Heart left ventricle (tissue), 16 donors: ENCODE measurements around the gene HTT. TPM values are rescaled to one million over a fixed set of nuclear protein-coding genes. Genes with fewer than 3 reads are reported as not detected.

Experiments used
- ATAC-seq, 4 donors: fragments of 200-7000 bp; cut with Tn5 transposase; one replicate each; pipeline ENCODE4 v1.9.1; 2020 to 2022; ENCODE audit warnings: moderate library complexity in 4 of 4, mild to moderate bottlenecking in 3 of 4, moderate number of reproducible peaks in 1 of 4
- DNase-seq, 5 donors: peaks; one replicate each; pipeline ENCODE4 v3.0.0-alpha.2; 2020
- H3K27ac ChIP-seq, 12 donors: fragments of 200-600 bp; sonication (generic) in 4 of 12; one replicate each; pipeline versions ENCODE4 v1.5.0 to v1.8.0; 2016 to 2022; ENCODE audit warnings: mild to moderate bottlenecking in 2 of 12
- H3K27me3 ChIP-seq, 9 donors: fragments of 200-600 bp; sonication (generic) in 2 of 9; one replicate each; pipeline versions ENCODE4 v1.5.1 to v1.8.0; 2016 to 2022; ENCODE audit warnings: mild to moderate bottlenecking in 3 of 9
- H3K36me3 ChIP-seq, 9 donors: fragments of 200-600 bp; sonication (generic) in 2 of 9; one replicate each; pipeline versions ENCODE4 v1.5.0 to v1.8.0; 2018 to 2022; ENCODE audit warnings: mild to moderate bottlenecking in 2 of 9
- H3K4me1 ChIP-seq, 12 donors: fragments of 200-600 bp; sonication (generic) in 4 of 12; one replicate each; pipeline versions ENCODE4 v1.5.0 to v1.8.0; 2016 to 2022; ENCODE audit warnings: mild to moderate bottlenecking in 3 of 12
- H3K4me3 ChIP-seq, 12 donors: fragments of 200-600 bp; sonication (generic) in 4 of 12; one replicate each; pipeline versions ENCODE4 v1.5.0 to v1.8.0; 2017 to 2022; ENCODE audit warnings: mild to moderate bottlenecking in 9 of 12, moderate library complexity in 4 of 12
- H3K9me3 ChIP-seq, 12 donors: fragments of 200-600 bp; sonication (generic) in 4 of 12; one replicate each; pipeline versions ENCODE4 v1.5.0 to v1.8.0; 2016 to 2022; ENCODE audit warnings: mild to moderate bottlenecking in 1 of 12
- POLR2A ChIP-seq, 2 donors: fragments of 450-650 bp; IDR thresholded peaks; one replicate each; pipeline ENCODE4 v1.6.1; 2017; ENCODE audit warnings: antibody characterized with exemption in 2 of 2, mild to moderate bottlenecking in 2 of 2, moderate library complexity in 2 of 2
- WGBS, 4 donors: extraction: QIAGEN DNeasy Blood & Tissue Kit in 2 of 4; methylation state at CpG; one replicate each; pipeline versions ENCODE4 v1.1.5 to v1.1.7; 2013 to 2018; 5-methylcytosine and 5-hydroxymethylcytosine counted together
- intact Hi-C, 10 donors: fragments of 100-400 bp; cut with DNase I; formaldehyde crosslinking; loops; one replicate each; pipeline versions ENCODE4 v1.11.1 to v1.14.2; 2022
- polyA plus RNA-seq, 2 donors: library from polyadenylated mRNA; stranded (reverse); fragments of 200-250 nt; gene quantifications; one replicate each; pipeline ENCODE4 v1.2.3, GENCODE V29; 2013
- total RNA-seq, 9 donors: library from RNA; depleted of rRNA in 2 of 9; stranded (reverse); fragments of >200 nt in 2 of 9; fragmentation: NEBNext Ultra II Directional in 3 of 9; extraction: Animal tissue kit (Norgen Biotek cat#: 25700) in 3 of 9; gene quantifications; one replicate each; pipeline versions ENCODE4 v1.1.0 to v1.2.4, GENCODE V29; 2016 to 2023
- TF ChIP-seq, protein P1 (sequence below), 12 donors: fragments of 200-600 bp; sonication (generic) in 4 of 12; IDR thresholded peaks; one replicate each; pipeline versions ENCODE4 v1.5.0 to v1.8.0; 2018 to 2022; ENCODE audit warnings: antibody characterized with exemption in 12 of 12, mild to moderate bottlenecking in 5 of 12
- donor health status: ischemic (EF 13 %, LVEDD 7.1; RV severe dilation, severe dysfunction).
- donor health status: healthy with polysubstance abuse.
- donor health status: DM: no; HTN: yes; CAD: no.
- donor health status: DM: no; HTN: no; CAD: no.
- donor health status: ischemic (EF 25% LVEDD 6.9; RV normal size, moderate dysfunction).
- donor health status: ischemic (EF 25% LVEDD 5.7; RV mildly dilated, moderate dysfunction).
- donor health status: healthy.
- donor health status: DM: yes; HTN: yes; CAD: no.
- donor health status: ischemic (EF 35%, LVEDD 5.7; RV mildly dilated, moderate dysfunction).
- donor health status: nonischemic (EF 11% LVEDD 7.7; RV severe dilation, severe dysfunction).
- donor health status: DM: yes; HTN: yes; CAD: no.
- donor health status: PGD.
- donor health status: ischemic (EF 29% LVEDD 5.4; RV normal size, mild dysfunction).
- donor health status: nonischemic (EF 23%, LVEDD 6.1; RV moderate dilation, normal function).

The HTT gene
- total and polyA plus RNA-seq, 11 donors, result 13.9 to 122 (median 25.1) TPM

DNA sequence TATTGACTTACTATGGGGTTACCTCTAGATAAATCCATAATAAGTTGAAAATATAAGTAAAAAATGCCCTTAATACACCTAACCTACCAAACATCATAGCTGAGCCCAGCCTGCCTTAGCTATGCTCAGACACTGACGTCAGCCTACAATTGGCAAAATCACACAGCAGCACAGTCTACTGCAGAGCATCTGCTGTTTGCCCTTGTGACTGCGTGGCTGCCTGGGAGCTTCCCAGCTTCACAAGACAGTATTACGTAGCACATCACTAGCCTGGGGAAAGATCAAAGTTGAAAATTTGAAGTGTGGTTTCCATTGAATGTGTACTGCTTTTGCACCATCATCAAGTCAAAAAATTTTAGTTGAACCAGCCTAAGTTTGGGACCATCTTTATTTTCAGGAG lies 8.9 kb upstream of the HTT start:
- no peaks in the 10 kb centered on the region for H3K9me3 ChIP-seq
- intact Hi-C loops, result no loop called here
- H3K27ac ChIP-seq, result no peak overlapping the region
- no peak for DNase-seq
- 87 to 98% (median 94%) methylated on average over 3 of the region's 3 CpGs for WGBS, 4 donors
- no peaks in the 10 kb centered on the region for H3K27me3 ChIP-seq
- H3K4me3 ChIP-seq, result no peak overlapping the region
- TF ChIP-seq POLR2A (IDR thresholded peaks at IDR 0.05), result no peak
- TF ChIP-seq, protein P1, sequence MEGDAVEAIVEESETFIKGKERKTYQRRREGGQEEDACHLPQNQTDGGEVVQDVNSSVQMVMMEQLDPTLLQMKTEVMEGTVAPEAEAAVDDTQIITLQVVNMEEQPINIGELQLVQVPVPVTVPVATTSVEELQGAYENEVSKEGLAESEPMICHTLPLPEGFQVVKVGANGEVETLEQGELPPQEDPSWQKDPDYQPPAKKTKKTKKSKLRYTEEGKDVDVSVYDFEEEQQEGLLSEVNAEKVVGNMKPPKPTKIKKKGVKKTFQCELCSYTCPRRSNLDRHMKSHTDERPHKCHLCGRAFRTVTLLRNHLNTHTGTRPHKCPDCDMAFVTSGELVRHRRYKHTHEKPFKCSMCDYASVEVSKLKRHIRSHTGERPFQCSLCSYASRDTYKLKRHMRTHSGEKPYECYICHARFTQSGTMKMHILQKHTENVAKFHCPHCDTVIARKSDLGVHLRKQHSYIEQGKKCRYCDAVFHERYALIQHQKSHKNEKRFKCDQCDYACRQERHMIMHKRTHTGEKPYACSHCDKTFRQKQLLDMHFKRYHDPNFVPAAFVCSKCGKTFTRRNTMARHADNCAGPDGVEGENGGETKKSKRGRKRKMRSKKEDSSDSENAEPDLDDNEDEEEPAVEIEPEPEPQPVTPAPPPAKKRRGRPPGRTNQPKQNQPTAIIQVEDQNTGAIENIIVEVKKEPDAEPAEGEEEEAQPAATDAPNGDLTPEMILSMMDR (IDR thresholded peaks at IDR 0.05), result no peak
- H3K4me1 ChIP-seq, result peaks cover 0 to 4% (median 0%) of the 10 kb centered on the region in 12 donors
- no peaks in the 10 kb centered on the region for H3K36me3 ChIP-seq
- no peak for ATAC-seq

DNA sequence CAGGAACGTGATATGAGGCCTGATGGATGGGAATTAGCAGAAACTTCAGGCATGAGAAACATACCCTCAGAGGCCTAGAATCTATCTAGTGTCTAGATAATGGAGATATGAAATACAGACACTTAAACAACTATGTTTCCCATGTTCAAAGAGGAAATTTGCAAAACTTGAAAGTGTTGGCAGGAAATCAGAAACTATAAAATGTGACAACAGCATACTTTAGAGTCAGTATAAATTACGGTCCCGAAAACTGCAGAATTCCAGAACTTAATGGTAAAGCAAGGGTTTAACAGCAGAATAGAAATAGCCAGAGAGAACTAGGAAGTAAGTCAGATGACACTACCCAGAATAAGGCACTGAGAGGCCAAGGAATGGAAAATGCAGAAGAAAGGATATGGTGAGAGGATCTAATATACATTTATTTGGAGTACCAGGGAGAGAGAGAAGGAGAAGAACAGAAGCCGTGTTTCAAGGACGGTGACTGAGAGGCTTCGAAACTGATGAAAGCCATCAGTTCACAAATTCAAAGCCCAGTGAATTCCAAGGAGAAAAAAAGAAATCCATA lies 7.6 kb upstream of the HTT start:
- Histone ChIP-seq H3K27me3 (no peaks in the 10 kb centered on the region), H3K36me3 (no peaks in the 10 kb centered on the region), H3K4me1 (peaks cover 0 to 4% (median 0%) of the 10 kb centered on the region in 12 donors), H3K4me3 (no peak overlapping the region), H3K9me3 (no peaks in the 10 kb centered on the region), H3K27ac (no peak overlapping the region)
- TF ChIP-seq, protein P1 (IDR thresholded peaks at IDR 0.05), result no peak
- TF ChIP-seq POLR2A (IDR thresholded peaks at IDR 0.05), result no peak
- ATAC-seq (no peak), DNase-seq (no peak)
- WGBS, 4 donors, result 91 to 95% (median 93%) methylated on average over 6 of the region's 6 CpGs
- intact Hi-C loops, result no loop called here

DNA sequence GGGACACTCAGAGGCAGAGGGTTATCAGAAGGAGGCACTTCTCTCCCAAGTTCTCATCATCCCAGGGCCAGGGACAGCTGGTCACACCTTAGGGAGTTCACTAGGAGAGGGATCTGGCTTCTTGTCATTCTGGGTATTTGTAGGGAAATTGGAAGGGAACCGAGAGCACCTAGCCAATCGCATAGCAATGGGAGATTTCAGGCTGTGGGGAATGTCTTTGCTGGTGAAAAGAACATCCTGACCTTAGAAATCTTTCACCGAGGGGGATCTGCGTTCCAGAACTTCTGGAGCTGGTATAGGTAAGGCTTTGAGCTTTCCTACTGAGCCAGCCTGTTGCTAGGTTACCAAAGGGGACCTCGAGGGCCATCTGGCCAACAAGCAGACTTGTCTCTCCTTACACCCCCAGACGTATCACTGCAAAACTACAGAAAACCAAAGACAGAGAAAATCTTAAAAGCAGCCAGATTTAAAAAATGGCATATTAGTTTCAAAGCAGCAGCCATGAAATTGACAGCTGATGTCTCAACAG lies 6.9 kb upstream of the HTT start:
- ATAC-seq, result no peak
- Histone ChIP-seq H3K36me3 (no peaks in the 10 kb centered on the region), H3K4me1 (peaks cover 0 to 4% (median 0%) of the 10 kb centered on the region in 12 donors), H3K27ac (no peak overlapping the region), H3K9me3 (no peaks in the 10 kb centered on the region), H3K27me3 (no peaks in the 10 kb centered on the region), H3K4me3 (no peak overlapping the region)
- intact Hi-C loops, result no loop called here
- WGBS, 4 donors, result 88 to 94% (median 91%) methylated on average over 6 of the region's 6 CpGs
- no peak for TF ChIP-seq POLR2A (IDR thresholded peaks at IDR 0.05)
- TF ChIP-seq, protein P1 (IDR thresholded peaks at IDR 0.05), result no peak
- DNase-seq, result no peak

DNA sequence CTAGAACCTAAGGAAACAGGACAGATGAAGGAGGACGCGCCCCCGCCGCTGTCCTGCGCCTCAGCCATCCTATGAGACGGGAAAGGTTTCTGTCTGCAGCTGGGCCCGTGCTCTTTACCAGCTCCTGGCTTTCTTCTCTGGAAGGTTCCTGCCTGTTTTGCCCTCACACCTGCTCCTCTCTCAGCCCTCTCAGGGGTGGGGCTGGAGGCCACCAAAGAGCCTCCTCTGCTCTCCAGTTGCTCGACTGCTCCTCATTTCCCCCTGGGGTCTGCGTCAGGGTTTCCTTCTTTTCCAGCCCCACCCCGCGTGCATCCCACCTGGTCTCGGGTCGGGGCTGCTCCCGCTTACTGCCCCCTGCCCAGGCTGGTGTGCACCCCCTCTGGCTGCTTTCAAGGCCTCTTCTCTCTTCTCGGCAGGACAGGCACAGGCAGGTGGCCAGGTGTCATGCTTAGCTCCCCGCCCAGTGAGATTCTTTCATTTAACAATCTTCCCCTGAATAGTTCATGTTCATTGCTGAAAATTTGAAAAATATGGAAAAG lies 4.8 kb upstream of the HTT start:
- Histone ChIP-seq H3K27ac (no peak overlapping the region), H3K36me3 (no peaks in the 10 kb centered on the region), H3K4me3 (no peak overlapping the region), H3K27me3 (no peaks in the 10 kb centered on the region), H3K4me1 (peaks cover 0 to 10% (median 4%) of the 10 kb centered on the region in 12 donors), H3K9me3 (no peaks in the 10 kb centered on the region)
- ATAC-seq (no peak), DNase-seq (no peak)
- TF ChIP-seq, protein P1 (IDR thresholded peaks at IDR 0.05), result no peak
- TF ChIP-seq POLR2A (IDR thresholded peaks at IDR 0.05), result no peak
- 81 to 87% (median 84%) methylated on average over 16 of the region's 16 CpGs for WGBS, 4 donors
- intact Hi-C loops, result no loop called here
